K562 (cell line): Measurements from ENCODE around the gene QSOX2. TPM values are rescaled to one million over a fixed set of nuclear protein-coding genes. Genes with fewer than 3 reads are reported as not detected.

Experiments
- ATF3 ChIP-seq, 2 experiments: fragments of 450-650 bp in 1 of 2; sonication (generic) in 1 of 2; formaldehyde crosslinking in 1 of 2; IDR thresholded peaks in 1 of 2; conservative IDR thresholded peaks in 1 of 2; 2 replicates each; pipeline versions ENCODE4 v1.6.1 to v1.8.1; 2016 to 2023; ENCODE audit warnings: mild to moderate bottlenecking in 2 of 2, moderate library complexity in 2 of 2, inconsistent platforms in 1 of 2, missing genetic modification reagents in 1 of 2
- CCNT2 ChIP-seq: IDR thresholded peaks from 2 replicates; pipeline ENCODE4 v1.6.1; 2011; ENCODE audit warnings: borderline replicate concordance, low read depth, mild to moderate bottlenecking, moderate library complexity, mixed read lengths, low read length; ENCODE audit not compliant: insufficient read length; ENCODE audit errors: extremely low read depth
- EP300 ChIP-seq: IDR thresholded peaks from 2 replicates; pipeline ENCODE4 v1.6.1; 2012; ENCODE audit warnings: low read length, improper control_type of control experiment
- JUN ChIP-seq, 2 experiments: sonication (generic) in 1 of 2; formaldehyde crosslinking in 1 of 2; IDR thresholded peaks; 2 replicates each; pipeline versions ENCODE4 v1.6.1 to v1.8.0; 2012 to 2022; ENCODE audit warnings: borderline replicate concordance in 2 of 2, mild to moderate bottlenecking in 2 of 2, improper control_type of control experiment in 1 of 2, low read depth in 1 of 2, low read length in 1 of 2, missing genetic modification reagents in 1 of 2
- MAX ChIP-seq: sonication (generic); formaldehyde crosslinking; IDR thresholded peaks from 2 replicates; pipeline ENCODE4 v1.9.0; 2022; ENCODE audit warnings: mild to moderate bottlenecking, missing genetic modification reagents
- MECOM ChIP-seq: fragments of 250-450 bp; sonication (Bioruptor Pico); IDR thresholded peaks from 2 replicates; pipeline ENCODE4 v1.8.0; 2022; ENCODE audit warnings: inconsistent platforms
- MYC ChIP-seq, 2 experiments: fragments of 250-450 bp in 1 of 2; sonication (Bioruptor Pico) in 1 of 2; IDR thresholded peaks; 2 replicates each; pipeline versions ENCODE4 v1.5.1 to v1.6.1; 2012 to 2021; ENCODE audit warnings: low read depth in 2 of 2, borderline replicate concordance in 1 of 2, improper control_type of control experiment in 1 of 2, low read length in 1 of 2, mild to moderate bottlenecking in 1 of 2, moderate library complexity in 1 of 2
- NBN ChIP-seq: fragments of 450-650 bp; IDR thresholded peaks from 2 replicates; pipeline ENCODE4 v1.6.1; 2016; ENCODE audit warnings: low read depth, mild to moderate bottlenecking
- NR2C2 ChIP-seq, 2 experiments: fragments of 200-800 bp in 1 of 2; sonication (Bioruptor generic) in 1 of 2; sonication (generic) in 1 of 2; formaldehyde crosslinking in 1 of 2; IDR thresholded peaks; 2 replicates each; pipeline versions ENCODE4 v1.6.1 to v1.8.0; 2016 to 2022; ENCODE audit warnings: mild to moderate bottlenecking in 1 of 2, missing compliant biosample characterization in 1 of 2, missing genetic modification characterization in 1 of 2, missing genetic modification reagents in 1 of 2
- POLR2G ChIP-seq: fragments of 200-400 bp; formaldehyde crosslinking; IDR thresholded peaks from 2 replicates; pipeline ENCODE4 v1.6.1; 2017; ENCODE audit warnings: low read depth, mild to moderate bottlenecking, antibody characterized with exemption, low read length, moderate library complexity
- RBM34 ChIP-seq: fragments of 200-400 bp; formaldehyde crosslinking; IDR thresholded peaks from 2 replicates; pipeline ENCODE4 v1.6.1; 2018; ENCODE audit warnings: low read length, borderline replicate concordance; ENCODE audit not compliant: insufficient read depth
- RCOR1 ChIP-seq, 2 experiments: IDR thresholded peaks; 2 replicates each; pipeline ENCODE4 v1.6.1; 2012; ENCODE audit warnings: low read depth in 2 of 2, low read length in 2 of 2, borderline replicate concordance in 1 of 2, improper control_type of control experiment in 1 of 2
- TSHZ1 ChIP-seq: fragments of 250-450 bp; sonication (Bioruptor Pico); IDR thresholded peaks from 2 replicates; pipeline ENCODE4 v1.4.0; 2020; ENCODE audit warnings: mild to moderate bottlenecking, moderate library complexity
- ZNF175 ChIP-seq: fragments of 200-800 bp; sonication (Bioruptor generic); IDR thresholded peaks from 2 replicates; pipeline ENCODE4 v1.6.1; 2016; ENCODE audit warnings: low read depth, mild to moderate bottlenecking, missing genetic modification characterization, missing compliant biosample characterization
- ZNF79 ChIP-seq: fragments of 250-450 bp; sonication (Bioruptor Pico); IDR thresholded peaks from 2 replicates; pipeline ENCODE4 v1.4.0; 2020; ENCODE audit warnings: low read depth, mild to moderate bottlenecking, moderate library complexity
- ZSCAN32 ChIP-seq: fragments of 450-650 bp; formaldehyde crosslinking; IDR thresholded peaks from 2 replicates; pipeline ENCODE4 v1.4.0; 2020; ENCODE audit warnings: mild to moderate bottlenecking, moderate library complexity
- polyA plus RNA-seq, 8 experiments: library from polyadenylated mRNA; depleted of rRNA in 4 of 8; stranded (reverse) in 5 of 8; unstranded in 3 of 8; fragments of >200 nt; fragmentation: Nextera tagmentation in 2 of 8; fragmentation: Illumina TruSeq in 1 of 8; extraction: Ambion mirVana in 2 of 8; extraction: Trizol in 1 of 8; gene quantifications; 2 replicates each; pipeline versions ENCODE4 v1.2.1 to v1.2.3, GENCODE V29; 2011 to 2014; ENCODE audit warnings: inconsistent platforms in 1 of 8, missing spikeins in 1 of 8
- total RNA-seq, 7 experiments: library from RNA; depleted of rRNA in 6 of 7; stranded (reverse); fragments of >200 nt in 6 of 7; fragmentation: Illumina TruSeq in 2 of 7; extraction: Trizol in 2 of 7; gene quantifications; 2 replicates each; pipeline versions ENCODE4 v1.2.1 to v1.2.3, GENCODE V29; 2011 to 2021; ENCODE audit warnings: low replicate concordance in 1 of 7

The QSOX2 gene
- total and polyA plus RNA-seq, 9 of the 15 experiments (the other 6 are each of a cell fraction or from before 2014, with no cell fraction given), result 0.51 to 23.7 (median 12.7) TPM

- TF ChIP-seq JUN (IDR thresholded peaks at IDR 0.05; ENCODE audit: borderline replicate concordance, low read depth, low read length) (no peak), JUN (CRISPR knock-in tag; IDR thresholded peaks at IDR 0.05; ENCODE audit: borderline replicate concordance) (0 out of 2 replicates have a peak, but pooled peaks have one; percentile 65), MAX (no peak), EP300 (peak; percentile 62; the same call in 1 of the 2 replicates), ZNF175 (CRISPR knock-in tag) (0 out of 2 replicates have a peak, but pooled peaks have one; percentile 79), MECOM (CRISPR knock-in tag) (0 out of 2 replicates have a peak, but pooled peaks have one; percentile 4), RCOR1 (IDR thresholded peaks at IDR 0.05; ENCODE audit: borderline replicate concordance in 1 of 2, low read depth in 2 of 2, low read length in 2 of 2) (0 out of 4 replicates have a peak, but pooled peaks of 1 of the 2 experiments have one; percentile 8), NR2C2 (CRISPR knock-in tag; IDR thresholded peaks at IDR 0.05) (no peak), NR2C2 (tag; IDR thresholded peaks at IDR 0.05) (peak; percentile 10; the same call in 1 of the 2 replicates), ATF3 (IDR thresholded peaks at IDR 0.05) (peak; percentile 91), ATF3 (CRISPR knock-in tag; conservative IDR thresholded peaks at IDR 0.05) (no peak), ZSCAN32 (0 out of 2 replicates have a peak, but pooled peaks have one; percentile 15), ZNF79 (CRISPR knock-in tag) (0 out of 2 replicates have a peak, but pooled peaks have one; percentile 20), POLR2G (peak; percentile 77), MYC (IDR thresholded peaks at IDR 0.05; ENCODE audit: low read depth, low read length) (0 out of 2 replicates have a peak, but pooled peaks have one; percentile 4), MYC (CRISPR knock-in tag; IDR thresholded peaks at IDR 0.05; ENCODE audit: borderline replicate concordance, low read depth) (no peak), TSHZ1 (CRISPR knock-in tag) (0 out of 2 replicates have a peak, but pooled peaks have one; percentile 43), NBN (no peak), CCNT2 (no peak), RBM34 (no peak)
These were observed 54.3 kb downstream of the QSOX2 start (continued) for GRCh38 chr9:136191099-136191959.
